Measurements from ENCODE around the gene ZBTB44.

ZBTB44 gene

DNA sequence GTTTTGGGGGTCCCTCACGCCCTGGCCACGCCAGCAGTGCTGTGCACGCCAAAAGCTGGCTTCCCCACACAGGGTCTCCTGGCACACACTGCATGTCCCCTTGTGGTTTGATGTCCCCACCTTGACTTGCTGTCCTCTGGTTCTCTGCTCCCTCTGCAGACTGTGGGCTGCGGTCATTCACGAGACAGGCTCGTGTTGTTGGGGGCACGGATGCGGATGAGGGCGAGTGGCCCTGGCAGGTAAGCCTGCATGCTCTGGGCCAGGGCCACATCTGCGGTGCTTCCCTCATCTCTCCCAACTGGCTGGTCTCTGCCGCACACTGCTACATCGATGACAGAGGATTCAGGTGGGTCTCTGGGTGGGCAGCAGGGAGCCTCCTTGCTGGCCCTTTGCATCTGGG lies 114.9 kb downstream of the ZBTB44 start:
- Histone ChIP-seq H3K4me2 (ENCODE audit: low read depth, low read length, poor library complexity, severe bottlenecking) (no peak overlapping the region), H3K9me2 (replicated peaks; ENCODE audit: low read depth, low read length) (no peaks in the 10 kb centered on the region), H3K9me3 (ENCODE audit: insufficient read depth, low read depth, low read length) (no peaks in the 10 kb centered on the region), H3F3A (ENCODE audit: low read depth) (no peaks in the 10 kb centered on the region), H4K20me1 (ENCODE audit: insufficient read depth, low read length, poor library complexity, severe bottlenecking) (no peaks in the 10 kb centered on the region), H3K36me3 (ENCODE audit: insufficient read depth, low read length) (no peaks in the 10 kb centered on the region), H3K27me3 (ENCODE audit: insufficient read depth, low read length, poor library complexity, severe bottlenecking) (no peaks in the 10 kb centered on the region), H3K4me1 (ENCODE audit: insufficient read depth, low read length, poor library complexity, severe bottlenecking) (no peaks in the 10 kb centered on the region), H3K79me2 (ENCODE audit: insufficient read depth, low read length) (no peaks in the 10 kb centered on the region), H3K4me3 (ENCODE audit: low read length, poor library complexity, severe bottlenecking) (no peak overlapping the region), H3K9ac (ENCODE audit: low read depth, low read length, poor library complexity, severe bottlenecking) (no peak overlapping the region), H2AFZ (ENCODE audit: low read length) (no peak overlapping the region)
- no peak for TF ChIP-seq EZH2phosphoT487 (IDR thresholded peaks at IDR 0.05; ENCODE audit: borderline replicate concordance)
- TF ChIP-seq, protein P1, sequence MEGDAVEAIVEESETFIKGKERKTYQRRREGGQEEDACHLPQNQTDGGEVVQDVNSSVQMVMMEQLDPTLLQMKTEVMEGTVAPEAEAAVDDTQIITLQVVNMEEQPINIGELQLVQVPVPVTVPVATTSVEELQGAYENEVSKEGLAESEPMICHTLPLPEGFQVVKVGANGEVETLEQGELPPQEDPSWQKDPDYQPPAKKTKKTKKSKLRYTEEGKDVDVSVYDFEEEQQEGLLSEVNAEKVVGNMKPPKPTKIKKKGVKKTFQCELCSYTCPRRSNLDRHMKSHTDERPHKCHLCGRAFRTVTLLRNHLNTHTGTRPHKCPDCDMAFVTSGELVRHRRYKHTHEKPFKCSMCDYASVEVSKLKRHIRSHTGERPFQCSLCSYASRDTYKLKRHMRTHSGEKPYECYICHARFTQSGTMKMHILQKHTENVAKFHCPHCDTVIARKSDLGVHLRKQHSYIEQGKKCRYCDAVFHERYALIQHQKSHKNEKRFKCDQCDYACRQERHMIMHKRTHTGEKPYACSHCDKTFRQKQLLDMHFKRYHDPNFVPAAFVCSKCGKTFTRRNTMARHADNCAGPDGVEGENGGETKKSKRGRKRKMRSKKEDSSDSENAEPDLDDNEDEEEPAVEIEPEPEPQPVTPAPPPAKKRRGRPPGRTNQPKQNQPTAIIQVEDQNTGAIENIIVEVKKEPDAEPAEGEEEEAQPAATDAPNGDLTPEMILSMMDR (conservative IDR thresholded peaks at IDR 0.05; ENCODE audit: low read length) = no peak

DNA sequence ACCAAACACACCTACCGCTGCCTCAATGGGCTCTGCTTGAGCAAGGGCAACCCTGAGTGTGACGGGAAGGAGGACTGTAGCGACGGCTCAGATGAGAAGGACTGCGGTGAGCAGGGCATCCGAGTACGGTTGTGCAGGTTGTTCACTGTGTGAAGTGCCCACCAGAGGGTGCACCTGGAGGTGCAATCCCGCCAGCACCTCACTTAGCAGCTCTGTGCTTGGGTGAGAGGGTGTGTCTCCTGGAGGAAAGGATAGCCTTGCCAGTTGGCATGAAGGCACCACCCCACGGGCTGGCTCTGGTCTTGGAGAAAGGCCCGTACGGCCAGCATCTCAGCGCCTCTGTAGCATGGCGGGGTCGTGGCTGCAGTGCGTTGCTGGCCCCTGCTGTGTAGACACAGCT lies 115.8 kb downstream of the ZBTB44 start:
- Histone ChIP-seq H3K36me3 (ENCODE audit: insufficient read depth, low read length) (no peaks in the 10 kb centered on the region), H3K4me2 (ENCODE audit: low read depth, low read length, poor library complexity, severe bottlenecking) (no peak overlapping the region), H3K9me3 (ENCODE audit: insufficient read depth, low read depth, low read length) (no peaks in the 10 kb centered on the region), H3K9me2 (replicated peaks; ENCODE audit: low read depth, low read length) (no peaks in the 10 kb centered on the region), H3K4me3 (ENCODE audit: low read length, poor library complexity, severe bottlenecking) (no peak overlapping the region), H3F3A (ENCODE audit: low read depth) (no peaks in the 10 kb centered on the region), H3K4me1 (ENCODE audit: insufficient read depth, low read length, poor library complexity, severe bottlenecking) (no peaks in the 10 kb centered on the region), H3K79me2 (ENCODE audit: insufficient read depth, low read length) (no peaks in the 10 kb centered on the region), H4K20me1 (ENCODE audit: insufficient read depth, low read length, poor library complexity, severe bottlenecking) (no peaks in the 10 kb centered on the region), H3K27me3 (ENCODE audit: insufficient read depth, low read length, poor library complexity, severe bottlenecking) (no peaks in the 10 kb centered on the region), H3K9ac (ENCODE audit: low read depth, low read length, poor library complexity, severe bottlenecking) (no peak overlapping the region), H2AFZ (ENCODE audit: low read length) (no peak overlapping the region)
- TF ChIP-seq, protein P1 (conservative IDR thresholded peaks at IDR 0.05; ENCODE audit: low read length) = no peak; the same call in 1 of the 2 replicates
- no peak for TF ChIP-seq EZH2phosphoT487 (IDR thresholded peaks at IDR 0.05; ENCODE audit: borderline replicate concordance)

DNA sequence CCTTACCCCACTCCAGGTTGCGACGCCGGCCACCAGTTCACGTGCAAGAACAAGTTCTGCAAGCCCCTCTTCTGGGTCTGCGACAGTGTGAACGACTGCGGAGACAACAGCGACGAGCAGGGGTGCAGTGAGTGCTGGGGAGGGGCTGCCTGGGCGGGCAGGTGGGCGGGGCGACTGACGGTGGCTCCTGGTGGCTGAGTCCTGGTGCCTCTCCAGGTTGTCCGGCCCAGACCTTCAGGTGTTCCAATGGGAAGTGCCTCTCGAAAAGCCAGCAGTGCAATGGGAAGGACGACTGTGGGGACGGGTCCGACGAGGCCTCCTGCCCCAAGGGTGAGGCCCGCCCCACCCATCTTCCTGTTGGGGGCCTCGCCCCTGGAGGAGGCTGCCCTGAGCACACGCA lies 116.4 kb downstream of the ZBTB44 start:
- H3K27me3 ChIP-seq (ENCODE audit: insufficient read depth, low read length, poor library complexity, severe bottlenecking) = no peaks in the 10 kb centered on the region
- no peak overlapping the region for H2AFZ ChIP-seq (ENCODE audit: low read length)
- no peaks in the 10 kb centered on the region for H3K79me2 ChIP-seq (ENCODE audit: insufficient read depth, low read length)
- H3K4me1 ChIP-seq (ENCODE audit: insufficient read depth, low read length, poor library complexity, severe bottlenecking) = no peaks in the 10 kb centered on the region
- H3F3A ChIP-seq (ENCODE audit: low read depth) = no peaks in the 10 kb centered on the region
- H4K20me1 ChIP-seq (ENCODE audit: insufficient read depth, low read length, poor library complexity, severe bottlenecking) = no peaks in the 10 kb centered on the region
- H3K4me3 ChIP-seq (ENCODE audit: low read length, poor library complexity, severe bottlenecking) = no peak overlapping the region
- no peak for TF ChIP-seq EZH2phosphoT487 (IDR thresholded peaks at IDR 0.05; ENCODE audit: borderline replicate concordance)
- TF ChIP-seq, protein P1 (conservative IDR thresholded peaks at IDR 0.05; ENCODE audit: low read length) = no peak
- no peaks in the 10 kb centered on the region for H3K36me3 ChIP-seq (ENCODE audit: insufficient read depth, low read length)
- H3K9me3 ChIP-seq (ENCODE audit: insufficient read depth, low read depth, low read length) = no peaks in the 10 kb centered on the region
- no peak overlapping the region for H3K9ac ChIP-seq (ENCODE audit: low read depth, low read length, poor library complexity, severe bottlenecking)
- no peak overlapping the region for H3K4me2 ChIP-seq (ENCODE audit: low read depth, low read length, poor library complexity, severe bottlenecking)
- no peaks in the 10 kb centered on the region for H3K9me2 ChIP-seq (replicated peaks; ENCODE audit: low read depth, low read length)
